KMS-11 (cell line): ENCODE measurements around the gene INTS6.

Experiments used
- H2AFZ ChIP-seq: fragments of 200-600 bp; sonication (generic); 2 replicates; pipeline ENCODE4 v1.6.1; 2016; ENCODE audit warnings: antibody characterized with exemption, mixed run types, low read depth
- H3K27ac ChIP-seq: fragments of 200-600 bp; sonication (generic); 2 replicates; pipeline ENCODE4 v1.6.1; 2016; ENCODE audit warnings: mild to moderate bottlenecking, mixed run types
- H3K27me3 ChIP-seq: fragments of 200-600 bp; sonication (generic); 2 replicates; pipeline ENCODE4 v1.6.1; 2017; ENCODE audit warnings: mild to moderate bottlenecking, low read depth, mixed run types, moderate library complexity; ENCODE audit not compliant: insufficient read depth
- H3K36me3 ChIP-seq: fragments of 200-600 bp; sonication (generic); 2 replicates; pipeline ENCODE4 v1.6.1; 2017; ENCODE audit warnings: mild to moderate bottlenecking, mixed run types; ENCODE audit not compliant: insufficient read depth
- H3K4me1 ChIP-seq: fragments of 200-600 bp; sonication (generic); 2 replicates; pipeline ENCODE4 v1.6.1; 2016; ENCODE audit warnings: mild to moderate bottlenecking, low read depth, mixed run types; ENCODE audit not compliant: poor library complexity, severe bottlenecking
- H3K4me2 ChIP-seq: fragments of 200-600 bp; sonication (generic); 2 replicates; pipeline ENCODE4 v1.7.0; 2016; ENCODE audit warnings: mild to moderate bottlenecking, mixed run types
- H3K4me3 ChIP-seq: fragments of 200-600 bp; sonication (generic); IDR thresholded peaks from 2 replicates; pipeline ENCODE4 v1.6.1; 2017; ENCODE audit warnings: low read depth, low read length, mixed read lengths; ENCODE audit not compliant: insufficient read depth
- H3K79me2 ChIP-seq: fragments of 200-600 bp; sonication (generic); 2 replicates; pipeline ENCODE4 v1.6.1; 2016; ENCODE audit warnings: low read depth, mixed run types; ENCODE audit not compliant: insufficient read depth
- H3K9ac ChIP-seq: fragments of 200-600 bp; sonication (generic); 2 replicates; pipeline ENCODE4 v1.6.1; 2016; ENCODE audit warnings: mild to moderate bottlenecking, mixed run types
- H4K20me1 ChIP-seq: fragments of 200-600 bp; sonication (generic); 2 replicates; pipeline ENCODE4 v1.6.1; 2016; ENCODE audit warnings: mild to moderate bottlenecking, mixed run types; ENCODE audit not compliant: insufficient read depth
- CTCF ChIP-seq: fragments of 200-600 bp; sonication (generic); conservative IDR thresholded peaks from 2 replicates; pipeline ENCODE4 v1.6.1; 2017; ENCODE audit warnings: low read depth, mild to moderate bottlenecking, antibody characterized with exemption, low read length, moderate library complexity, mixed read lengths

Gene INTS6

GRCh38 chr13:51452361-51453206 is at the start of gene INTS6:
Gene INTS6, minus strand, starts transcription at chr13:51453036. Its CDS starts 511 bp downstream, at chr13:51452525.
- H3K4me3 ChIP-seq = no peak within 1 kb of the TSS
- H2AFZ ChIP-seq = peak within 1 kb of the TSS; percentile 55; the same call in 1 of the 2 replicates
- no peaks in the 10 kb centered on the region for H3K36me3 ChIP-seq
- TF ChIP-seq CTCF = no peak
- H3K27me3 ChIP-seq = no peaks in the 10 kb centered on the region
- peaks cover 17% of the 10 kb centered on the region for H3K4me1 ChIP-seq
- peak within 1 kb of the TSS; percentile 91 for H3K9ac ChIP-seq
- peak within 1 kb of the TSS; percentile 93 for H3K27ac ChIP-seq
- peak within 1 kb of the TSS; percentile 93 for H3K4me2 ChIP-seq
- H3K79me2 ChIP-seq = peaks cover 9% of the 10 kb centered on the region; the same call in 1 of the 2 replicates
- no peaks in the 10 kb centered on the region for H4K20me1 ChIP-seq

- TF ChIP-seq CTCF = no peak
- no peak overlapping the region for H3K4me3 ChIP-seq
- H3K4me1 ChIP-seq = no peaks in the 10 kb centered on the region
- H3K79me2 ChIP-seq = no peaks in the 10 kb centered on the region
- no peak overlapping the region for H3K27ac ChIP-seq
- no peak overlapping the region for H3K4me2 ChIP-seq
- no peak overlapping the region for H3K9ac ChIP-seq
- H3K27me3 ChIP-seq = no peaks in the 10 kb centered on the region
- H3K36me3 ChIP-seq = no peaks in the 10 kb centered on the region
- no peak overlapping the region for H2AFZ ChIP-seq
- H4K20me1 ChIP-seq = no peaks in the 10 kb centered on the region
These were observed 49.4 kb upstream of the INTS6 start for GRCh38 chr13:51502153-51502651.

GRCh38 chr13:51501592-51502152 is 48.8 kb upstream of the INTS6 start:
- H4K20me1 ChIP-seq = no peaks in the 10 kb centered on the region
- TF ChIP-seq CTCF = no peak
- no peaks in the 10 kb centered on the region for H3K27me3 ChIP-seq
- no peaks in the 10 kb centered on the region for H3K79me2 ChIP-seq
- no peak overlapping the region for H2AFZ ChIP-seq
- H3K9ac ChIP-seq = no peak overlapping the region
- H3K4me1 ChIP-seq = no peaks in the 10 kb centered on the region
- H3K27ac ChIP-seq = no peak overlapping the region
- no peak overlapping the region for H3K4me2 ChIP-seq
- no peak overlapping the region for H3K4me3 ChIP-seq
- no peaks in the 10 kb centered on the region for H3K36me3 ChIP-seq

- no peaks in the 10 kb centered on the region for H3K79me2 ChIP-seq
- TF ChIP-seq CTCF = no peak
- H4K20me1 ChIP-seq = no peaks in the 10 kb centered on the region
- H3K27ac ChIP-seq = no peak overlapping the region
- no peak overlapping the region for H2AFZ ChIP-seq
- no peaks in the 10 kb centered on the region for H3K36me3 ChIP-seq
- no peak overlapping the region for H3K4me3 ChIP-seq
- H3K4me1 ChIP-seq = no peaks in the 10 kb centered on the region
- H3K27me3 ChIP-seq = no peaks in the 10 kb centered on the region
- H3K9ac ChIP-seq = no peak overlapping the region
- H3K4me2 ChIP-seq = no peak overlapping the region
These were observed 48.3 kb upstream of the INTS6 start for GRCh38 chr13:51501096-51501495.
